Stimulated activated CD8-positive, alpha-beta memory T cell treated with anti-CD3 and anti-CD28 coated beads, Interleukin-12 subunit alpha, Interleukin-12 subunit beta, amount 100 ng/mL, for 1 hour (primary cell): ENCODE data around the gene SHOX.
"Not testable (repeated sequence)": the region's sequence is repeated elsewhere in the genome, so short reads cannot be mapped to it uniquely, and the experiment has no call there.

Experiments used
- DNase-seq: peaks from one replicate; pipeline ENCODE4 v3.0.0-alpha.2; 2020; ENCODE audit warnings: low read depth

SHOX gene

GRCh38 chrX:630612-631496, at the start of gene SHOX:
TSS of gene SHOX (plus strand) at chrX:630791. CDS start at chrX:630898, 107 bp downstream.
- no peak for DNase-seq

- no peak for DNase-seq
These were observed 49.5 kb upstream of the SHOX start for GRCh38 chrX:581066-581465.

GRCh38 chrX:581720-582298, 48.8 kb upstream of the SHOX start:
- no peak for DNase-seq

DNA sequence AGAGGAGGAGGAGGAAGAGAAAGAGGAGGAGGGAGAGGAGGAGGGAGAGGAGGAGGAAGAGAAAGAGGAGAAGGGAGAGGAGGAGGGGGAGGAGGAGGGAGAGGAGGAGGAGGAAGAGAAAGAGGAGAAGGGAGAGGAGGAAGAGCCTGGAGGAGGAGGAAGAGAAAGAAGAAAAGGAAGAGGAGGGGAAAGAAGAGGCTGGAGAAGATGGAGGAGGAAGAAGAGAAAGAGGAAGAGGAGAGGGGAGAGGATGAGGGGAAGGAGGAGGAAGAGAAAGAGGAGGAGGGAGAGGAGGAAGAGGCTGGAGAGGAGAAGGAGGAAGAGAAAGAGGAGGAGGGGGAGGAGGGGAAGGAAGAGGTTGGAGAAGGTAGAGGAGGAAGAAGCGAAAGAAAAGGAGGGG, 46.0 kb upstream of the SHOX start:
- DNase-seq, result no peak

DNA sequence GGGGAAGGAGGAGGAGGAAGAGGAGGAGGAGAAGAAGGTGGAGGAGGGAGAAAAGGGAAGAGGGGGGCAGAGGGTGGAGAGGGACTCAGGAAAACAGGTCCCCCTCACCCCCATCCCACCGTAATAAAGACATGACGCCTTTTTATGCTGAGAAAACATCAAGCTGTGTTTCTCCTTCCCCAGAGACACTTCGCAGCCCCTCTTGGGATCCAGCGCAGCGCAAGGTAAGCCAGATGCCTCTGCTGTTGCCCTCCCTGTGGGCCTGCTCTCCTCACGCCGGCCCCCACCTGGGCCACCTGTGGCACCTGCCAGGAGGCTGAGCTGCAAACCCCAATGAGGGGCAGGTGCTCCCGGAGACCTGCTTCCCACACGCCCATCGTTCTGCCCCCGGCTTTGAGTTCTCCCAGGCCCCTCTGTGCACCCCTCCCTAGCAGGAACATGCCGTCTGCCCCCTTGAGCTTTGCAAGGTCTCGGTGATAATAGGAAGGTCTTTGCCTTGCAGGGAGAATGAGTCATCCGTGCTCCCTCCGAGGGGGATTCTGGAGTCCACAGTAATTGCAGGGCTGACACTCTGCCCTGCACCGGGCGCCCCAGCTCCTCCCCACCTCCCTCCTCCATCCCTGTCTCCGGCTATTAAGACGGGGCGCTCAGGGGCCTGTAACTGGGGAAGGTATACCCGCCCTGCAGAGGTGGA, 45.3 kb upstream of the SHOX start:
- no peak for DNase-seq

- no peak for DNase-seq
These were observed 44.2 kb upstream of the SHOX start for GRCh38 chrX:586351-586750.

GRCh38 chrX:589261-589660, 41.3 kb upstream of the SHOX start:
- not testable (repeated sequence) for DNase-seq

GRCh38 chrX:590693-591404, 39.7 kb upstream of the SHOX start:
- DNase-seq, result no peak

- DNase-seq, result no peak
These were observed 30.5 kb upstream of the SHOX start for GRCh38 chrX:599837-600715.

- not testable (repeated sequence) for DNase-seq
These were observed 27.6 kb upstream of the SHOX start for GRCh38 chrX:603029-603428.

DNA sequence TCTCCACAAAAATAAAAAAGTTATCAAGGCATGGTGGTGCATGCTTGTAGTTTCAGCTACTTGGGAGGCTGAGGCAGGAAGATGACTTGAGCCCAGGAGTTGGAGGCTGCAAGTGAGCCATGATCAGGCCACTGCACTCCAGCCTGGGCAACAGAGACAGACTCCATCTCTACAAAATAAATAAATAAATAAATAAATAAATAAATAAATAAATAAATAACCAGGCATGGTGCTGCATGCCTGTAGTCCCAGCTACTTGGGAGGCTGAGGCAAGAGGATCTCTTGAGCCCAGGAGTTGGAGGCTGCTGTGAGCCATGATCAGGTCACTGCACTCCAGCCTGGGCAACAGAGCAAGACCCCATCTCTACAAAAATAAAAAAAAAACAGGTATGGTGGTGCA, 26.0 kb upstream of the SHOX start:
- not testable (repeated sequence) for DNase-seq

- not testable (repeated sequence) for DNase-seq
These were observed 22.5 kb upstream of the SHOX start for GRCh38 chrX:608088-608487.

GRCh38 chrX:614136-614535, 16.5 kb upstream of the SHOX start:
- no peak for DNase-seq

DNA sequence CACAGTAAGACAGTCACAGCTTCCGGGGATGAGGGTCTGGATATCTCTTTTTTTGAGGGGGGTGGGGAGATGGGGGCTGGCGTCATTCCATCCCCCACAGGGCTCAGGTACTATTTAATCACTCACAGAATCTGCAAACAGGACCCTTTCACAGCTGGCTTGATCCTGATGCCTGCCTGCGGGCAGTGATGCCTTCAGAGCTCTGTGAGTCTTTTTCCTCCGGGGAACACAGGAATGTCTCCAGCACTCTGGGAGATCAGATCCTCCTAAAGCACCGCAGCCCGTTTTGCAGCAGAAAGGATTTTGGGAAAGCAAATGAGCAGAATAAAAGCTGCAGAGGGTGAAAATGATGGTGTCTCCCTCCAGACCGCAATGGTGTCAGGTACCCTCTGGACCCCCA, 13.2 kb upstream of the SHOX start:
- no peak for DNase-seq

DNA sequence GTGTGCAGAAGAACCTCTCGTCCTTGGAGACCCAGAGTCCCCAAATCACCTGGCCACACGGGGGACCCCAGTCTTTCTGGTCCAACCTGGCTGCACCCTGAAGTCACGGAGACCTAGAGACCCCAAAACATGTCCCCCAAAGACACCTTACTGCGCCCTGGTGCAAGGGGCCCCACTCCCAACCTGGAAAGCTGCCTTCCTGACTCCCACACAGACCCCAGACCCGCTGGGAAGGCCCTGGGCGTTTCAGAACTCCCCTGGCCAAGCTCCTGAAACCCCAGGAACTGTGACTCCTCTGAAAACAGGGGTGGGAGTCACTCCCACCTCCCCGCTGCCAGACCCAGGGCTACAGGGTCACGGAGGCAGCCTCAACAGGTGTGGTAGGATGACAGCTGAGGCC, 12.7 kb upstream of the SHOX start:
- no peak for DNase-seq

- not testable (repeated sequence) for DNase-seq
These were observed 12.3 kb upstream of the SHOX start for GRCh38 chrX:618304-618703.

GRCh38 chrX:618761-619450, 11.7 kb upstream of the SHOX start:
- DNase-seq, result no peak

- DNase-seq, result no peak
These were observed 11.2 kb upstream of the SHOX start for GRCh38 chrX:619451-619811.

DNA sequence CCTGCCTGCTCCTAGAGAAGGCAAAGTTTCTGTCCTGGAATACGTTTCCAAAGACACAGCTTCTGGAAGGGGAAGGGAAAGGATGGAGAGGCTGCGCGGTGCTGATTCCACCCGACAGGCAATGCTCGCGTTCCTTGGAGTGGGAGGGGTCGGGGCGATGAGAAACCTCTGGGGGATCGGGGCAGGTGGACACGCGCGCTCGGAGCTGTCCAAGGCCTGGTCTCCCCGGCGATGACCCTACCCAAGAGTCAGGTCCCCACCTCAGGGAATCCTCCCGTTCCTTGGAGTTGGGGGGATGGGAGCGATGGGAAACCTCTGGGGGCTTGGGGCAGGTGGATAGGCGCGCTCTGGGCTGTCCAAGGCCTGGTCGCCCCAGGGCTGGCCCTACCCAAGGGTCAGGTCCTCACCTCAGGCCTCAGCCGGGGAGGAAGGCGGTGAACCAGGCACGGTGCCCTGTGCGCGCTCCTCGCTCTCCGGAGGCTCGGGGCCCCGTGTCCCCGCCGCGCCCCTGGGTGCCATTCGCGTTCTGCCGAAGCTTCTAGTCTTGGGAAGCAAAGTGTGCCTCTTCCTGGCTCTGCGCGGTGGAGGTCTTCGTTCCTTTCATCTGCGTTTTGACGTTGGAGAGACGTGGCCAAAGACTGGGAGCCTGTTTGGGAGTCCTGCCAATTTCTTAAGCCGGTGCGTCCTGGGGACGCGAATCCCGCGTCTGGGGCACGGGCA, 10.6 kb upstream of the SHOX start:
- DNase-seq, result no peak
